HG02885 (cell line): Measurements from ENCODE around the gene CDK5R2.
A peak's percentile ranks its signal among the peaks of the same experiment; 100 is the strongest.

ENCODE experiments used
- ATAC-seq: cut with Tn5 transposase; IDR thresholded peaks from one replicate; pipeline ENCODE4 v1.9.1; 2021; ENCODE audit warnings: mild to moderate bottlenecking; ENCODE audit not compliant: unreplicated experiment, poor library complexity

The CDK5R2 gene

GRCh38 chr2:218961651-218962570 is 2.4 kb downstream of the CDK5R2 start:
- ATAC-seq: no peak

GRCh38 chr2:218962859-218963492 is 3.5 kb downstream of the CDK5R2 start:
- no peak for ATAC-seq

GRCh38 chr2:218963601-218964000 is 4.1 kb downstream of the CDK5R2 start:
- ATAC-seq: no peak

- ATAC-seq: no peak
These were observed 4.7 kb downstream of the CDK5R2 start for GRCh38 chr2:218964041-218964771.

- no peak for ATAC-seq
These were observed 11.4 kb downstream of the CDK5R2 start for GRCh38 chr2:218970894-218971293.

- ATAC-seq: no peak
These were observed 15.8 kb downstream of the CDK5R2 start for GRCh38 chr2:218975060-218975777.

GRCh38 chr2:218979846-218980734 is 20.6 kb downstream of the CDK5R2 start:
- peak; percentile 92 for ATAC-seq

- no peak for ATAC-seq
These were observed 21.4 kb downstream of the CDK5R2 start for GRCh38 chr2:218980735-218981389.

GRCh38 chr2:218981390-218981880 is 22.0 kb downstream of the CDK5R2 start:
- ATAC-seq: no peak

- ATAC-seq: no peak
These were observed 22.6 kb downstream of the CDK5R2 start for GRCh38 chr2:218981881-218982585.

GRCh38 chr2:218982586-218983262 is 23.3 kb downstream of the CDK5R2 start:
- no peak for ATAC-seq

- ATAC-seq: no peak
These were observed 23.9 kb downstream of the CDK5R2 start for GRCh38 chr2:218983263-218983933.

GRCh38 chr2:218983934-218984238 is 24.4 kb downstream of the CDK5R2 start:
- no peak for ATAC-seq

- no peak for ATAC-seq
These were observed 25.0 kb downstream of the CDK5R2 start for GRCh38 chr2:218984239-218985020.

- no peak for ATAC-seq
These were observed 25.5 kb downstream of the CDK5R2 start, which contains the start of gene FEV for GRCh38 chr2:218985021-218985324. FEV (minus strand) TSS chr2:218985184; CDS start chr2:218985075, 109 bp downstream.

- ATAC-seq: no peak
These were observed 26.0 kb downstream of the CDK5R2 start for GRCh38 chr2:218985325-218986091.
